Measurements from ENCODE around the gene SAFB. TPM values are rescaled to one million over a fixed set of nuclear protein-coding genes. Genes with fewer than 3 reads are reported as not detected.

The SAFB gene
- total RNA-seq, 2 donors from 2014 or later = 126 to 190 TPM

- DNase-seq (ENCODE audit: low spot score) (no peak), ATAC-seq (no peak)
- Mint-ChIP-seq H3K4me1 (ENCODE audit: low read depth in 2 of 2) (peaks cover 0 to 6% of the 10 kb centered on the region in 2 donors), H3K27ac (no peak overlapping the region), H3K36me3 (peaks cover 7% of the 10 kb centered on the region), H3K27me3 (no peaks in the 10 kb centered on the region), H3K9me3 (no peaks in the 10 kb centered on the region), H3K4me3 (no peak overlapping the region)
These were observed 32.6 kb upstream of the SAFB start for GRCh38 chr19:5590151-5590864.

GRCh38 chr19:5590865-5591154 is 32.1 kb upstream of the SAFB start:
- no peaks in the 10 kb centered on the region for H3K9me3 Mint-ChIP-seq
- no peak overlapping the region for H3K4me3 Mint-ChIP-seq
- ATAC-seq (no peak), DNase-seq (ENCODE audit: low spot score) (no peak)
- no peak overlapping the region for H3K27ac Mint-ChIP-seq
- H3K36me3 Mint-ChIP-seq = peaks cover 10% of the 10 kb centered on the region
- peaks cover 0 to 4% of the 10 kb centered on the region in 2 donors for H3K4me1 Mint-ChIP-seq (ENCODE audit: low read depth in 2 of 2)
- no peaks in the 10 kb centered on the region for H3K27me3 Mint-ChIP-seq

GRCh38 chr19:5591476-5591875 is 31.4 kb upstream of the SAFB start:
- ATAC-seq (no peak), DNase-seq (ENCODE audit: low spot score) (no peak)
- Mint-ChIP-seq H3K9me3 (no peaks in the 10 kb centered on the region), H3K27ac (no peak overlapping the region), H3K4me1 (ENCODE audit: low read depth in 2 of 2) (peaks cover under 1 to 2% of the 10 kb centered on the region in 2 donors), H3K36me3 (peaks cover 11% of the 10 kb centered on the region), H3K27me3 (no peaks in the 10 kb centered on the region), H3K4me3 (no peak overlapping the region)

- Mint-ChIP-seq H3K4me3 (no peak overlapping the region), H3K27ac (no peak overlapping the region), H3K36me3 (peaks cover 17% of the 10 kb centered on the region), H3K27me3 (no peaks in the 10 kb centered on the region), H3K9me3 (no peaks in the 10 kb centered on the region), H3K4me1 (ENCODE audit: low read depth in 2 of 2) (peaks cover 0 to 5% of the 10 kb centered on the region in 2 donors)
- ATAC-seq = no peak
- no peak for DNase-seq (ENCODE audit: low spot score)
These were observed 30.1 kb upstream of the SAFB start for GRCh38 chr19:5592531-5593342.

GRCh38 chr19:5593343-5594255 is 29.3 kb upstream of the SAFB start:
- Mint-ChIP-seq H3K9me3 (no peaks in the 10 kb centered on the region), H3K36me3 (peaks cover 18% of the 10 kb centered on the region), H3K4me1 (ENCODE audit: low read depth in 2 of 2) (peaks cover 0 to 5% of the 10 kb centered on the region in 2 donors), H3K27ac (no peak overlapping the region), H3K4me3 (no peak overlapping the region), H3K27me3 (no peaks in the 10 kb centered on the region)
- ATAC-seq (no peak), DNase-seq (ENCODE audit: low spot score) (no peak)

GRCh38 chr19:5594521-5594950 is 28.3 kb upstream of the SAFB start:
- H3K36me3 Mint-ChIP-seq = peaks cover 28% of the 10 kb centered on the region
- no peak overlapping the region for H3K27ac Mint-ChIP-seq
- no peaks in the 10 kb centered on the region for H3K27me3 Mint-ChIP-seq
- H3K4me1 Mint-ChIP-seq (ENCODE audit: low read depth in 2 of 2) = peaks cover 0 to 5% of the 10 kb centered on the region in 2 donors
- ATAC-seq (no peak), DNase-seq (ENCODE audit: low spot score) (no peak)
- no peaks in the 10 kb centered on the region for H3K9me3 Mint-ChIP-seq
- no peak overlapping the region for H3K4me3 Mint-ChIP-seq

- Mint-ChIP-seq H3K27me3 (no peaks in the 10 kb centered on the region), H3K4me3 (no peak overlapping the region), H3K4me1 (ENCODE audit: low read depth in 2 of 2) (peaks cover 3 to 5% of the 10 kb centered on the region in 2 donors), H3K9me3 (no peaks in the 10 kb centered on the region), H3K27ac (no peak overlapping the region), H3K36me3 (peaks cover 32% of the 10 kb centered on the region)
- ATAC-seq = no peak
- no peak for DNase-seq (ENCODE audit: low spot score)
These were observed 27.8 kb upstream of the SAFB start for GRCh38 chr19:5595129-5595528.

- no peak for DNase-seq (ENCODE audit: low spot score)
- no peak overlapping the region for H3K4me3 Mint-ChIP-seq
- peaks cover 5 to 6% of the 10 kb centered on the region in 2 donors for H3K4me1 Mint-ChIP-seq (ENCODE audit: low read depth in 2 of 2)
- no peak overlapping the region for H3K27ac Mint-ChIP-seq
- H3K9me3 Mint-ChIP-seq = no peaks in the 10 kb centered on the region
- no peaks in the 10 kb centered on the region for H3K27me3 Mint-ChIP-seq
- no peak for ATAC-seq
- peaks cover 36% of the 10 kb centered on the region for H3K36me3 Mint-ChIP-seq
These were observed 27.1 kb upstream of the SAFB start for GRCh38 chr19:5595745-5596144.

- DNase-seq (ENCODE audit: low spot score) (no peak), ATAC-seq (no peak)
- Mint-ChIP-seq H3K4me1 (ENCODE audit: low read depth in 2 of 2) (peaks cover 9 to 14% of the 10 kb centered on the region in 2 donors), H3K27me3 (no peaks in the 10 kb centered on the region), H3K27ac (no peak overlapping the region), H3K36me3 (peaks cover 40% of the 10 kb centered on the region), H3K4me3 (no peak overlapping the region), H3K9me3 (no peaks in the 10 kb centered on the region)
These were observed 22.1 kb upstream of the SAFB start for GRCh38 chr19:5600797-5601196.

- no peak for ATAC-seq
- no peak overlapping the region for H3K4me3 Mint-ChIP-seq
- H3K27me3 Mint-ChIP-seq = no peaks in the 10 kb centered on the region
- DNase-seq (ENCODE audit: low spot score) = no peak
- H3K4me1 Mint-ChIP-seq (ENCODE audit: low read depth in 2 of 2) = peaks cover 12 to 26% of the 10 kb centered on the region in 2 donors
- H3K27ac Mint-ChIP-seq = no peak overlapping the region
- H3K36me3 Mint-ChIP-seq = peaks cover 49% of the 10 kb centered on the region
- no peaks in the 10 kb centered on the region for H3K9me3 Mint-ChIP-seq
These were observed 19.3 kb upstream of the SAFB start for GRCh38 chr19:5603626-5604025.

GRCh38 chr19:5605362-5605761 is 17.5 kb upstream of the SAFB start:
- ATAC-seq (no peak), DNase-seq (ENCODE audit: low spot score) (no peak)
- H3K36me3 Mint-ChIP-seq = peaks cover 37% of the 10 kb centered on the region
- H3K4me3 Mint-ChIP-seq = no peak overlapping the region
- H3K27ac Mint-ChIP-seq = peak overlapping the region in 1 of 2 donors; percentile 51
- no peaks in the 10 kb centered on the region for H3K27me3 Mint-ChIP-seq
- no peaks in the 10 kb centered on the region for H3K9me3 Mint-ChIP-seq
- H3K4me1 Mint-ChIP-seq (ENCODE audit: low read depth in 2 of 2) = peaks cover 12 to 21% of the 10 kb centered on the region in 2 donors

- DNase-seq (ENCODE audit: low spot score) = no peak
- Mint-ChIP-seq H3K4me1 (ENCODE audit: low read depth in 2 of 2) (peaks cover 12 to 19% of the 10 kb centered on the region in 2 donors), H3K4me3 (no peak overlapping the region), H3K9me3 (no peaks in the 10 kb centered on the region), H3K27me3 (no peaks in the 10 kb centered on the region), H3K27ac (peak overlapping the region in 1 of 2 donors; percentile 38), H3K36me3 (peaks cover 43% of the 10 kb centered on the region)
- ATAC-seq = no peak
These were observed 15.3 kb upstream of the SAFB start for GRCh38 chr19:5607318-5608275.

GRCh38 chr19:5608291-5608690 is 14.6 kb upstream of the SAFB start:
- Mint-ChIP-seq H3K27ac (peak overlapping the region in 1 of 2 donors; percentile 38), H3K27me3 (no peaks in the 10 kb centered on the region), H3K9me3 (no peaks in the 10 kb centered on the region)

More at GRCh38 chr19:5608291-5608690, 14.6 kb upstream of the SAFB start:
- H3K4me3 Mint-ChIP-seq = no peak overlapping the region
- no peak for ATAC-seq
- DNase-seq (ENCODE audit: low spot score) = no peak
- peaks cover 49% of the 10 kb centered on the region for H3K36me3 Mint-ChIP-seq
- H3K4me1 Mint-ChIP-seq (ENCODE audit: low read depth in 2 of 2) = peaks cover 16 to 17% of the 10 kb centered on the region in 2 donors
